Caco-2 (cell line): ENCODE results near the gene TTC21A. TPM values are rescaled to one million over a fixed set of nuclear protein-coding genes. Genes with fewer than 3 reads are reported as not detected.

Experiments
- microRNA-seq: library from miRNA; unstranded; fragments of <30 nt; microRNA quantifications from one replicate; pipeline ENCODE4 v1.2.0, GENCODE V29; 2022
- total RNA-seq: library from RNA; stranded (reverse); gene quantifications from 2 replicates; pipeline ENCODE4 v1.2.3, GENCODE V29; 2022

The TTC21A gene
- total RNA-seq, 1 experiment from 2014 or later, result 4.0 TPM

Small RNA genes within 50 kb of the gene (microRNA-seq; reads per million reads assigned to microRNA genes)
- gene MIR6822, result 0.74 reads per million

Other genes starting within 250 kb of the TTC21A start
- gene SCN11A, start 55.7 kb upstream of the TTC21A start, total RNA-seq, result 0.12 TPM in 1 of 2 replicates, not detected in the other
- gene WDR48, start 55.7 kb upstream of the TTC21A start, total RNA-seq, result 27.6 and 28.4 TPM in 2 replicates
- 42.2 and 43.6 TPM in 2 replicates for gene GORASP1, start 53 bp upstream of the TTC21A start, total RNA-seq
- 12.6 and 13.5 TPM in 2 replicates for gene CSRNP1, start 45.9 kb downstream of the TTC21A start, total RNA-seq
- 0.14 TPM in 1 of 2 replicates, not detected in the other for gene XIRP1, start 84.9 kb downstream of the TTC21A start, total RNA-seq
- gene CX3CR1, start 172.4 kb downstream of the TTC21A start, total RNA-seq, result 0.61 TPM in 1 of 2 replicates, not detected in the other
- gene CCR8, start 222.0 kb downstream of the TTC21A start, total RNA-seq, result not detected in 2 replicates